ENCODE data around the gene NSG1. TPM values are rescaled to one million over a fixed set of nuclear protein-coding genes. Genes with fewer than 3 reads are reported as not detected.

Gene NSG1
- total RNA-seq, 3 donors from 2014 or later (not counting 1 experiment from before 2014, with no cell fraction given), result 1.2 to 5.8 TPM; not detected in 1

GRCh38 chr4:4433941-4434340 is 47.0 kb downstream of the NSG1 start:
- DNase-seq (no peak), ATAC-seq (no peak)
- 98% methylated on average over 3 of the region's 4 CpGs for WGBS (ENCODE audit: insufficient coverage)
- H3K27me3 Mint-ChIP-seq (ENCODE audit: low read depth in 2 of 2), result no peaks in the 10 kb centered on the region
- Histone ChIP-seq H3K27ac (ENCODE audit: low read length) (no peak overlapping the region), H3K4me1 (ENCODE audit: control insufficient read depth, insufficient read depth, low read length) (no peaks in the 10 kb centered on the region), H3K9me3 (ENCODE audit: control insufficient read depth, insufficient read depth, low read length) (no peaks in the 10 kb centered on the region), H3K4me3 (ENCODE audit: low read length) (no peak overlapping the region), H3K36me3 (ENCODE audit: control insufficient read depth, insufficient read depth, low read length) (peaks cover 20% of the 10 kb centered on the region), H3K27me3 (ENCODE audit: control insufficient read depth, insufficient read depth, low read length) (no peaks in the 10 kb centered on the region)
- H3K4me1 Mint-ChIP-seq, result peaks cover 0 to 2% of the 10 kb centered on the region in 2 donors
- no peak for TF ChIP-seq CTCF (IDR thresholded peaks at IDR 0.05)
- intact Hi-C loops (cut with micrococcal nuclease), result no loop called here
- H3K9me3 Mint-ChIP-seq, result no peaks in the 10 kb centered on the region
- H3K36me3 Mint-ChIP-seq, result no peaks in the 10 kb centered on the region
- no peak overlapping the region for H3K4me3 Mint-ChIP-seq
- H3K27ac Mint-ChIP-seq, result no peak overlapping the region

- H3K9me3 Mint-ChIP-seq, result no peaks in the 10 kb centered on the region
- no peaks in the 10 kb centered on the region for H3K27me3 Mint-ChIP-seq (ENCODE audit: low read depth in 2 of 2)
- Histone ChIP-seq H3K9me3 (ENCODE audit: control insufficient read depth, insufficient read depth, low read length) (no peaks in the 10 kb centered on the region), H3K27ac (ENCODE audit: low read length) (no peak overlapping the region), H3K4me3 (ENCODE audit: low read length) (no peak overlapping the region), H3K36me3 (ENCODE audit: control insufficient read depth, insufficient read depth, low read length) (peaks cover 20% of the 10 kb centered on the region), H3K4me1 (ENCODE audit: control insufficient read depth, insufficient read depth, low read length) (no peaks in the 10 kb centered on the region), H3K27me3 (ENCODE audit: control insufficient read depth, insufficient read depth, low read length) (no peaks in the 10 kb centered on the region)
- TF ChIP-seq CTCF (IDR thresholded peaks at IDR 0.05), result no peak
- H3K4me3 Mint-ChIP-seq, result no peak overlapping the region
- DNase-seq (no peak), ATAC-seq (no peak)
- WGBS (ENCODE audit: insufficient coverage), result 92% methylated on average over 2 of the region's 2 CpGs
- intact Hi-C loops (cut with micrococcal nuclease), result no loop called here
- H3K4me1 Mint-ChIP-seq, result peaks cover 0 to 4% of the 10 kb centered on the region in 2 donors
- no peak overlapping the region for H3K27ac Mint-ChIP-seq
- H3K36me3 Mint-ChIP-seq, result no peaks in the 10 kb centered on the region
Measured at GRCh38 chr4:4436244-4436823, 49.4 kb downstream of the NSG1 start.

GRCh38 chr4:4437798-4438470 is 51.0 kb downstream of the NSG1 start:
- H3K4me3 Mint-ChIP-seq, result no peak overlapping the region
- ATAC-seq, result no peak
- no peaks in the 10 kb centered on the region for H3K4me1 ChIP-seq (ENCODE audit: control insufficient read depth, insufficient read depth, low read length)
- peaks cover 16% of the 10 kb centered on the region for H3K36me3 ChIP-seq (ENCODE audit: control insufficient read depth, insufficient read depth, low read length)
- no peak for TF ChIP-seq CTCF (IDR thresholded peaks at IDR 0.05)
- H3K4me3 ChIP-seq (ENCODE audit: low read length), result no peak overlapping the region
- H3K9me3 Mint-ChIP-seq, result no peaks in the 10 kb centered on the region
- no peak for DNase-seq
- H3K27ac ChIP-seq (ENCODE audit: low read length), result no peak overlapping the region
- intact Hi-C loops (cut with micrococcal nuclease), result no loop called here
- no peak overlapping the region for H3K27ac Mint-ChIP-seq
- no peaks in the 10 kb centered on the region for H3K27me3 Mint-ChIP-seq (ENCODE audit: low read depth in 2 of 2)
- H3K9me3 ChIP-seq (ENCODE audit: control insufficient read depth, insufficient read depth, low read length), result no peaks in the 10 kb centered on the region
- H3K27me3 ChIP-seq (ENCODE audit: control insufficient read depth, insufficient read depth, low read length), result no peaks in the 10 kb centered on the region
- H3K4me1 Mint-ChIP-seq, result peaks cover 0 to 4% of the 10 kb centered on the region in 2 donors
- 96% methylated on average over 13 of the region's 13 CpGs for WGBS (ENCODE audit: insufficient coverage)
- H3K36me3 Mint-ChIP-seq, result no peaks in the 10 kb centered on the region

GRCh38 chr4:4438891-4439290 is 52.0 kb downstream of the NSG1 start:
- DNase-seq (no peak), ATAC-seq (no peak)
- Mint-ChIP-seq H3K27me3 (ENCODE audit: low read depth in 2 of 2) (no peaks in the 10 kb centered on the region), H3K4me1 (peaks cover 0 to 4% of the 10 kb centered on the region in 2 donors), H3K27ac (no peak overlapping the region), H3K9me3 (no peaks in the 10 kb centered on the region), H3K4me3 (no peak overlapping the region), H3K36me3 (no peaks in the 10 kb centered on the region)
- Histone ChIP-seq H3K4me3 (ENCODE audit: low read length) (no peak overlapping the region), H3K27me3 (ENCODE audit: control insufficient read depth, insufficient read depth, low read length) (no peaks in the 10 kb centered on the region), H3K4me1 (ENCODE audit: control insufficient read depth, insufficient read depth, low read length) (no peaks in the 10 kb centered on the region), H3K36me3 (ENCODE audit: control insufficient read depth, insufficient read depth, low read length) (peaks cover 12% of the 10 kb centered on the region), H3K27ac (ENCODE audit: low read length) (no peak overlapping the region), H3K9me3 (ENCODE audit: control insufficient read depth, insufficient read depth, low read length) (no peaks in the 10 kb centered on the region)
- intact Hi-C loops (cut with micrococcal nuclease), result no loop called here
- no peak for TF ChIP-seq CTCF (IDR thresholded peaks at IDR 0.05)
